OCI-LY1 (cell line): ENCODE results near the gene GANC.

ENCODE experiments used
- H2AFZ ChIP-seq: fragments of 200-600 bp; sonication (generic), shearing (Covaris generic); 2 replicates; pipeline ENCODE4 v1.6.0; 2014; ENCODE audit warnings: antibody characterized with exemption, mild to moderate bottlenecking, low read length
- H3F3A ChIP-seq: fragments of 200-600 bp; sonication (generic), shearing (Covaris generic); 2 replicates; pipeline ENCODE4 v1.6.0; 2014; ENCODE audit warnings: mild to moderate bottlenecking, antibody characterized with exemption, low read length, moderate library complexity; ENCODE audit not compliant: insufficient read depth
- H3K27ac ChIP-seq: fragments of 200-600 bp; sonication (generic); 2 replicates; pipeline ENCODE4 v1.5.1; 2014; ENCODE audit warnings: low read length, mixed run types, mild to moderate bottlenecking, low read depth; ENCODE audit not compliant: poor library complexity, severe bottlenecking
- H3K27me3 ChIP-seq: fragments of 200-600 bp; sonication (generic); 2 replicates; pipeline ENCODE4 v1.6.0; 2014; ENCODE audit warnings: antibody characterized with exemption, mild to moderate bottlenecking, low read length, moderate library complexity; ENCODE audit not compliant: insufficient read depth
- H3K36me3 ChIP-seq: fragments of 200-600 bp; sonication (generic); 2 replicates; pipeline ENCODE4 v1.6.1; 2014; ENCODE audit warnings: mild to moderate bottlenecking, antibody characterized with exemption, low read length, moderate library complexity, mixed read lengths; ENCODE audit not compliant: insufficient read depth
- H3K4me1 ChIP-seq: fragments of 200-600 bp; sonication (generic); 2 replicates; pipeline ENCODE4 v1.5.1; 2014; ENCODE audit warnings: mild to moderate bottlenecking, low read length, moderate library complexity; ENCODE audit not compliant: insufficient read depth, severe bottlenecking
- H3K4me2 ChIP-seq: fragments of 200-600 bp; sonication (generic), shearing (Covaris generic); 2 replicates; pipeline ENCODE4 v1.6.1; 2014; ENCODE audit warnings: low read length
- H3K4me3 ChIP-seq: fragments of 200-600 bp; sonication (generic); 2 replicates; pipeline ENCODE4 v1.5.1; 2014; ENCODE audit warnings: low read length, low read depth, mild to moderate bottlenecking, mixed read lengths; ENCODE audit not compliant: poor library complexity, severe bottlenecking
- H3K79me2 ChIP-seq: fragments of 200-600 bp; shearing (Covaris generic); 2 replicates; pipeline ENCODE4 v1.6.1; 2016; ENCODE audit warnings: mixed run types, low read length, mixed read lengths; ENCODE audit not compliant: insufficient read depth
- H3K9ac ChIP-seq: fragments of 200-600 bp; sonication (generic), shearing (Covaris generic); 2 replicates; pipeline ENCODE4 v1.6.1; 2014; ENCODE audit warnings: mild to moderate bottlenecking, low read length, mixed read lengths
- H3K9me2 ChIP-seq: fragments of 200-600 bp; sonication (generic), shearing (Covaris generic); 2 replicates; pipeline ENCODE4 v1.6.1; 2014; ENCODE audit warnings: low read depth, mild to moderate bottlenecking, low read length, mixed read lengths
- H3K9me3 ChIP-seq: fragments of 200-600 bp; shearing (Covaris generic); 2 replicates; pipeline ENCODE4 v1.6.1; 2014; ENCODE audit warnings: low read length, mixed read lengths
- H4K20me1 ChIP-seq: fragments of 200-600 bp; sonication (generic), shearing (Covaris generic); 2 replicates; pipeline ENCODE4 v1.6.0; 2016; ENCODE audit warnings: mild to moderate bottlenecking, low read length; ENCODE audit not compliant: insufficient read depth
- CTCF ChIP-seq: fragments of 200-600 bp; sonication (generic), shearing (Covaris generic); IDR thresholded peaks from 2 replicates; pipeline ENCODE4 v1.5.1; 2017; ENCODE audit warnings: mild to moderate bottlenecking, antibody characterized with exemption, low read length, moderate library complexity, mixed read lengths
- EZH2 ChIP-seq: fragments of 200-600 bp; sonication (generic), shearing (Covaris generic); IDR thresholded peaks from 2 replicates; pipeline ENCODE4 v1.8.0; 2017; ENCODE audit warnings: borderline replicate concordance, mixed run types, mild to moderate bottlenecking, antibody characterized with exemption, low read length, moderate library complexity, mixed read lengths

Gene GANC

GRCh38 chr15:42356851-42357250 is 83.8 kb downstream of the GANC start:
- H3K4me3 ChIP-seq = no peak overlapping the region
- no peak overlapping the region for H3K9ac ChIP-seq
- H3K9me2 ChIP-seq = no peaks in the 10 kb centered on the region
- H3K79me2 ChIP-seq = no peaks in the 10 kb centered on the region
- H3K4me1 ChIP-seq = no peaks in the 10 kb centered on the region
- no peaks in the 10 kb centered on the region for H3F3A ChIP-seq
- no peaks in the 10 kb centered on the region for H4K20me1 ChIP-seq
- H3K4me2 ChIP-seq = no peak overlapping the region
- H3K27me3 ChIP-seq = no peaks in the 10 kb centered on the region
- H3K27ac ChIP-seq = no peak overlapping the region
- TF ChIP-seq CTCF (no peak), EZH2 (no peak)
- no peak overlapping the region for H2AFZ ChIP-seq
- no peaks in the 10 kb centered on the region for H3K9me3 ChIP-seq
- no peaks in the 10 kb centered on the region for H3K36me3 ChIP-seq

GRCh38 chr15:42358141-42358540 is 85.1 kb downstream of the GANC start:
- H3F3A ChIP-seq = no peaks in the 10 kb centered on the region
- H3K4me1 ChIP-seq = no peaks in the 10 kb centered on the region
- no peak overlapping the region for H2AFZ ChIP-seq
- H3K9me2 ChIP-seq = no peaks in the 10 kb centered on the region
- H3K4me3 ChIP-seq = no peak overlapping the region
- H3K9ac ChIP-seq = no peak overlapping the region
- no peaks in the 10 kb centered on the region for H3K36me3 ChIP-seq
- no peak for TF ChIP-seq CTCF
- no peak for TF ChIP-seq EZH2
- no peaks in the 10 kb centered on the region for H3K9me3 ChIP-seq
- no peaks in the 10 kb centered on the region for H3K27me3 ChIP-seq
- no peaks in the 10 kb centered on the region for H3K79me2 ChIP-seq
- no peak overlapping the region for H3K27ac ChIP-seq
- H3K4me2 ChIP-seq = no peak overlapping the region
- no peaks in the 10 kb centered on the region for H4K20me1 ChIP-seq

GRCh38 chr15:42359249-42359648 is 86.2 kb downstream of the GANC start, which contains the start of gene CAPN3:
TSS of gene CAPN3 (plus strand) at chr15:42359501. CDS start at chr15:42359806, 305 bp downstream.
- TF ChIP-seq CTCF (no peak), EZH2 (no peak)
- H3F3A ChIP-seq = no peaks in the 10 kb centered on the region
- no peaks in the 10 kb centered on the region for H3K79me2 ChIP-seq
- no peak within 1 kb of the TSS for H3K4me2 ChIP-seq
- H3K36me3 ChIP-seq = no peaks in the 10 kb centered on the region
- H3K27me3 ChIP-seq = no peaks in the 10 kb centered on the region
- H3K9me2 ChIP-seq = no peaks in the 10 kb centered on the region
- no peak within 1 kb of the TSS for H2AFZ ChIP-seq
- H3K4me1 ChIP-seq = no peaks in the 10 kb centered on the region
- no peak within 1 kb of the TSS for H3K27ac ChIP-seq
- H3K9ac ChIP-seq = no peak within 1 kb of the TSS
- no peak within 1 kb of the TSS for H3K4me3 ChIP-seq
- no peaks in the 10 kb centered on the region for H4K20me1 ChIP-seq
- no peaks in the 10 kb centered on the region for H3K9me3 ChIP-seq
